SK-N-SH (cell line): ENCODE results near the gene ERMARD. TPM values are rescaled to one million over a fixed set of nuclear protein-coding genes. Genes with fewer than 3 reads are reported as not detected.

Source experiments
- CTCF ChIA-PET: fragments of 300-600, 350-600 bp; formaldehyde crosslinking; extraction: SDS; loops from one replicate; lab custom pipeline; 2021; lab: Yijun Ruan, JAX
- POLR2A ChIA-PET: fragments of 350-600 bp; sonication (Branson Sonifier 250); formaldehyde crosslinking; extraction: SDS; loops from one replicate; lab custom pipeline; 2020; ENCODE audit warnings: antibody characterized with exemption, inconsistent platforms; lab: Yijun Ruan, JAX
- DNase-seq: peaks from one replicate; pipeline ENCODE4 v3.0.0; 2012
- H2AFZ ChIP-seq: fragments of 200-600 bp; sonication (generic); 2 replicates; pipeline ENCODE4 v1.8.1; 2016; ENCODE audit warnings: antibody characterized with exemption, mild to moderate bottlenecking, low read depth
- H3F3A ChIP-seq: fragments of 200-600 bp; sonication (generic); replicated peaks from 2 replicates; pipeline ENCODE3; 2016; ENCODE audit warnings: antibody characterized with exemption, mild to moderate bottlenecking; ENCODE audit not compliant: insufficient read depth
- H3K27ac ChIP-seq, 2 experiments: fragments of 200-500 bp in 1 of 2; fragments of 200-600 bp in 1 of 2; sonication (Bioruptor generic) in 1 of 2; sonication (generic), shearing (Covaris generic) in 1 of 2; 2 replicates each; pipeline versions ENCODE4 v1.5.1 to v1.6.1; 2014 to 2016; ENCODE audit warnings: low read depth in 2 of 2, inconsistent platforms in 1 of 2, low read length in 1 of 2, mild to moderate bottlenecking in 1 of 2, mixed read lengths in 1 of 2
- H3K27me3 ChIP-seq: fragments of 200-600 bp; sonication (generic), shearing (Covaris generic); 2 replicates; pipeline ENCODE4 v1.6.1; 2016; ENCODE audit warnings: mixed run types; ENCODE audit not compliant: insufficient read depth
- H3K36me3 ChIP-seq, 2 experiments: fragments of 200-500 bp in 1 of 2; fragments of 200-600 bp in 1 of 2; sonication (Bioruptor generic) in 1 of 2; sonication (generic) in 1 of 2; replicated peaks in 1 of 2; 2 replicates each; pipeline versions ENCODE3 to v1.5.1; 2014 to 2016; ENCODE audit warnings: low read length in 1 of 2, mild to moderate bottlenecking in 1 of 2; ENCODE audit not compliant: insufficient read depth in 2 of 2, control insufficient read depth in 1 of 2
- H3K4me1 ChIP-seq, 2 experiments: fragments of 200-500 bp in 1 of 2; fragments of 200-600 bp in 1 of 2; sonication (Bioruptor generic) in 1 of 2; sonication (generic), shearing (Covaris generic) in 1 of 2; 2 replicates each; pipeline versions ENCODE4 v1.5.1 to v1.6.1; 2014 to 2016; ENCODE audit warnings: low read depth in 1 of 2, low read length in 1 of 2, mixed run types in 1 of 2; ENCODE audit not compliant: insufficient read depth in 2 of 2, control insufficient read depth in 1 of 2
- H3K4me2 ChIP-seq: fragments of 200-600 bp; sonication (generic), shearing (Covaris generic); 2 replicates; pipeline ENCODE4 v1.6.1; 2017; ENCODE audit warnings: mixed run types
- H3K4me3 ChIP-seq, 2 experiments: fragments of 200-500 bp in 1 of 2; fragments of 200-600 bp in 1 of 2; sonication (Bioruptor generic) in 1 of 2; sonication (generic), shearing (Covaris generic) in 1 of 2; 2 replicates each; pipeline versions ENCODE4 v1.5.1 to v1.8.1; 2014 to 2016; ENCODE audit warnings: low read depth in 2 of 2, inconsistent platforms in 1 of 2, low read length in 1 of 2, mild to moderate bottlenecking in 1 of 2, mixed read lengths in 1 of 2, moderate library complexity in 1 of 2
- H3K79me2 ChIP-seq: fragments of 200-600 bp; sonication (generic); 2 replicates; pipeline ENCODE4 v1.8.1; 2017; ENCODE audit warnings: mild to moderate bottlenecking; ENCODE audit not compliant: insufficient read depth
- H3K9ac ChIP-seq: fragments of 200-600 bp; sonication (generic); 2 replicates; pipeline ENCODE4 v1.6.1; 2017; ENCODE audit warnings: mixed run types
- H3K9me2 ChIP-seq: fragments of 200-600 bp; sonication (generic); 2 replicates; pipeline ENCODE4 v1.6.1; 2017; ENCODE audit warnings: mixed run types
- H3K9me3 ChIP-seq: fragments of 200-600 bp; sonication (generic); 2 replicates; pipeline ENCODE4 v1.6.1; 2017; ENCODE audit warnings: mixed run types, mild to moderate bottlenecking, moderate library complexity
- H4K20me1 ChIP-seq: fragments of 200-600 bp; sonication (generic); 2 replicates; pipeline ENCODE4 v1.6.1; 2017; ENCODE audit warnings: mild to moderate bottlenecking, mixed run types; ENCODE audit not compliant: insufficient read depth
- CTCF ChIP-seq: fragments of 200-600 bp; sonication (generic); IDR thresholded peaks from 2 replicates; pipeline ENCODE4 v1.6.1; 2017; ENCODE audit warnings: antibody characterized with exemption, mild to moderate bottlenecking, moderate library complexity
- ELF1 ChIP-seq: IDR thresholded peaks from 2 replicates; pipeline ENCODE4 v1.4.0; 2012
- FOXJ3 ChIP-seq: sonication (generic); formaldehyde crosslinking; IDR thresholded peaks from 2 replicates; pipeline ENCODE4 v1.5.1; 2020; ENCODE audit warnings: mild to moderate bottlenecking, missing genetic modification reagents
- JUND ChIP-seq: IDR thresholded peaks from 2 replicates; pipeline ENCODE4 v1.4.0; 2012
- MEF2A ChIP-seq: IDR thresholded peaks from 2 replicates; pipeline ENCODE4 v1.4.0; 2012; ENCODE audit warnings: low read depth, borderline replicate concordance
- MXI1 ChIP-seq: IDR thresholded peaks from 2 replicates; pipeline ENCODE4 v1.6.1; 2012; ENCODE audit warnings: mild to moderate bottlenecking, low read depth, low read length, improper control_type of control experiment
- NFIC ChIP-seq: IDR thresholded peaks from 2 replicates; pipeline ENCODE4 v1.4.0; 2012; ENCODE audit warnings: borderline replicate concordance
- NRF1 ChIP-seq: IDR thresholded peaks from 2 replicates; pipeline ENCODE4 v1.6.1; 2012; ENCODE audit warnings: low read depth, mild to moderate bottlenecking, low read length
- RAD21 ChIP-seq: IDR thresholded peaks from 2 replicates; pipeline ENCODE4 v1.6.1; 2012; ENCODE audit warnings: mild to moderate bottlenecking, low read length
- RCOR1 ChIP-seq: fragments of 150-350 bp; IDR thresholded peaks from 2 replicates; pipeline ENCODE4 v1.6.1; 2017; ENCODE audit warnings: antibody characterized with exemption, low read length
- RXRA ChIP-seq: IDR thresholded peaks from 2 replicates; pipeline ENCODE4 v1.4.0; 2012; ENCODE audit warnings: low read depth, mild to moderate bottlenecking, borderline replicate concordance
- SIN3A ChIP-seq: IDR thresholded peaks from 2 replicates; pipeline ENCODE4 v1.6.1; 2012; ENCODE audit warnings: low read depth, mild to moderate bottlenecking, low read length, moderate library complexity, borderline replicate concordance
- TAF1 ChIP-seq: IDR thresholded peaks from 2 replicates; pipeline ENCODE4 v1.6.1; 2012; ENCODE audit warnings: low read depth, mild to moderate bottlenecking, low read length, moderate library complexity, borderline replicate concordance
- TEAD4 ChIP-seq: IDR thresholded peaks from 2 replicates; pipeline ENCODE4 v1.4.0; 2012; ENCODE audit warnings: mild to moderate bottlenecking, borderline replicate concordance; ENCODE audit not compliant: insufficient read depth
- USF2 ChIP-seq: fragments of 150-350 bp; IDR thresholded peaks from 2 replicates; pipeline ENCODE4 v1.6.1; 2017; ENCODE audit warnings: antibody characterized with exemption, low read length, low read depth, borderline replicate concordance
- YY1 ChIP-seq: IDR thresholded peaks from 2 replicates; pipeline ENCODE4 v1.4.0; 2012; ENCODE audit warnings: low read depth, mild to moderate bottlenecking
- WGBS: methylation state at CpG from one replicate; pipeline ENCODE4 v1.1.6; 2017; ENCODE audit warnings: low lambda C conversion rate; 5-methylcytosine and 5-hydroxymethylcytosine counted together
- polyA plus RNA-seq, 3 experiments: library from polyadenylated mRNA; depleted of rRNA; stranded (reverse); fragments of >200 nt; gene quantifications; 2 replicates each; pipeline ENCODE4 v1.2.3, GENCODE V29; 2012
- TF ChIP-seq, protein P1 (sequence below): IDR thresholded peaks from 2 replicates; pipeline ENCODE4 v1.4.0; 2012; ENCODE audit warnings: low read depth, borderline replicate concordance
- TF ChIP-seq, protein P2 (sequence below): IDR thresholded peaks from 2 replicates; pipeline ENCODE4 v1.6.1; 2012; ENCODE audit warnings: mild to moderate bottlenecking, low read depth, low read length, moderate library complexity
- TF ChIP-seq, protein P3 (sequence below): IDR thresholded peaks from 2 replicates; pipeline ENCODE4 v1.4.0; 2012; ENCODE audit warnings: low read depth, borderline replicate concordance
- TF ChIP-seq, protein P4 (sequence below): fragments of 150-350 bp; IDR thresholded peaks from 2 replicates; pipeline ENCODE4 v1.6.1; 2016; ENCODE audit warnings: mild to moderate bottlenecking, low read depth, low read length

Gene ERMARD
- polyA plus RNA-seq (2012; rRNA removed): 43.2 and 51.3 TPM in 2 replicates
- 19.0 and 23.5 TPM in 2 replicates for polyA plus RNA-seq (2012; cell fraction: cytosol; rRNA removed)
- 241 and 346 TPM in 2 replicates for polyA plus RNA-seq (2012; cell fraction: nucleus; rRNA removed)

- H3K27me3 ChIP-seq: no peaks in the 10 kb centered on the region
- peak; percentile 96 for DNase-seq
- peak within 1 kb of the TSS; percentile 75 to 95 for H3K4me3 ChIP-seq
- H3K79me2 ChIP-seq: peaks cover 45% of the 10 kb centered on the region
- under 1% methylated on average over 56 of the region's 90 CpGs for WGBS
- peaks cover 7 to 14% of the 10 kb centered on the region in 2 experiments; a peak in 3 of 4 replicates for H3K4me1 ChIP-seq
- peak within 1 kb of the TSS; percentile 89 for H2AFZ ChIP-seq
- peaks cover 14 to 16% of the 10 kb centered on the region in 2 experiments for H3K36me3 ChIP-seq
- no peaks in the 10 kb centered on the region for H3F3A ChIP-seq
- H3K9me2 ChIP-seq: no peaks in the 10 kb centered on the region
- H3K4me2 ChIP-seq: peak within 1 kb of the TSS; percentile 92
- no peaks in the 10 kb centered on the region for H4K20me1 ChIP-seq
- H3K9ac ChIP-seq: peak within 1 kb of the TSS; percentile 93
- H3K9me3 ChIP-seq: 0 out of 2 replicates have a peak, but pooled peaks cover 2% of the 10 kb centered on the region
- ChIA-PET POLR2A (interaction anchor here (0.6 to 1.2 kb wide), 7 partner anchors 10 to 803 kb away, joined by 3 to 7 read pairs (median 4); partner anchors contain the start of genes C6orf120, FAM120B, TBP and WDR27), CTCF (interaction anchor here (0.8 to 1.9 kb wide), 4 partner anchors 10 to 38 kb away, joined by 3 to 6 read pairs (median 5); no protein-coding TSS in a partner anchor)
- peak within 1 kb of the TSS; percentile 87 to 95 for H3K27ac ChIP-seq
- TF ChIP-seq YY1 (peak; percentile 79), ELF1 (peak; percentile 94), RCOR1 (peak; percentile 28; the same call in 1 of the 2 replicates), RAD21 (no peak), TAF1 (peak; percentile 92), SIN3A (0 out of 2 replicates have a peak, but pooled peaks have one; percentile 76), FOXJ3 (CRISPR knock-in tag) (no peak), MXI1 (peak; percentile 67; the same call in 1 of the 2 replicates), TEAD4 (no peak), USF2 (no peak), RXRA (no peak), NRF1 (peak; percentile 54), CTCF (0 out of 2 replicates have a peak, but pooled peaks have one; percentile 6), JUND (no peak), MEF2A (no peak), NFIC (no peak)
- TF ChIP-seq, protein P1, sequence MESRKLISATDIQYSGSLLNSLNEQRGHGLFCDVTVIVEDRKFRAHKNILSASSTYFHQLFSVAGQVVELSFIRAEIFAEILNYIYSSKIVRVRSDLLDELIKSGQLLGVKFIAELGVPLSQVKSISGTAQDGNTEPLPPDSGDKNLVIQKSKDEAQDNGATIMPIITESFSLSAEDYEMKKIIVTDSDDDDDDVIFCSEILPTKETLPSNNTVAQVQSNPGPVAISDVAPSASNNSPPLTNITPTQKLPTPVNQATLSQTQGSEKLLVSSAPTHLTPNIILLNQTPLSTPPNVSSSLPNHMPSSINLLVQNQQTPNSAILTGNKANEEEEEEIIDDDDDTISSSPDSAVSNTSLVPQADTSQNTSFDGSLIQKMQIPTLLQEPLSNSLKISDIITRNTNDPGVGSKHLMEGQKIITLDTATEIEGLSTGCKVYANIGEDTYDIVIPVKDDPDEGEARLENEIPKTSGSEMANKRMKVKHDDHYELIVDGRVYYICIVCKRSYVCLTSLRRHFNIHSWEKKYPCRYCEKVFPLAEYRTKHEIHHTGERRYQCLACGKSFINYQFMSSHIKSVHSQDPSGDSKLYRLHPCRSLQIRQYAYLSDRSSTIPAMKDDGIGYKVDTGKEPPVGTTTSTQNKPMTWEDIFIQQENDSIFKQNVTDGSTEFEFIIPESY: peak; percentile 82; the same call in 1 of the 2 replicates
- TF ChIP-seq, protein P2, sequence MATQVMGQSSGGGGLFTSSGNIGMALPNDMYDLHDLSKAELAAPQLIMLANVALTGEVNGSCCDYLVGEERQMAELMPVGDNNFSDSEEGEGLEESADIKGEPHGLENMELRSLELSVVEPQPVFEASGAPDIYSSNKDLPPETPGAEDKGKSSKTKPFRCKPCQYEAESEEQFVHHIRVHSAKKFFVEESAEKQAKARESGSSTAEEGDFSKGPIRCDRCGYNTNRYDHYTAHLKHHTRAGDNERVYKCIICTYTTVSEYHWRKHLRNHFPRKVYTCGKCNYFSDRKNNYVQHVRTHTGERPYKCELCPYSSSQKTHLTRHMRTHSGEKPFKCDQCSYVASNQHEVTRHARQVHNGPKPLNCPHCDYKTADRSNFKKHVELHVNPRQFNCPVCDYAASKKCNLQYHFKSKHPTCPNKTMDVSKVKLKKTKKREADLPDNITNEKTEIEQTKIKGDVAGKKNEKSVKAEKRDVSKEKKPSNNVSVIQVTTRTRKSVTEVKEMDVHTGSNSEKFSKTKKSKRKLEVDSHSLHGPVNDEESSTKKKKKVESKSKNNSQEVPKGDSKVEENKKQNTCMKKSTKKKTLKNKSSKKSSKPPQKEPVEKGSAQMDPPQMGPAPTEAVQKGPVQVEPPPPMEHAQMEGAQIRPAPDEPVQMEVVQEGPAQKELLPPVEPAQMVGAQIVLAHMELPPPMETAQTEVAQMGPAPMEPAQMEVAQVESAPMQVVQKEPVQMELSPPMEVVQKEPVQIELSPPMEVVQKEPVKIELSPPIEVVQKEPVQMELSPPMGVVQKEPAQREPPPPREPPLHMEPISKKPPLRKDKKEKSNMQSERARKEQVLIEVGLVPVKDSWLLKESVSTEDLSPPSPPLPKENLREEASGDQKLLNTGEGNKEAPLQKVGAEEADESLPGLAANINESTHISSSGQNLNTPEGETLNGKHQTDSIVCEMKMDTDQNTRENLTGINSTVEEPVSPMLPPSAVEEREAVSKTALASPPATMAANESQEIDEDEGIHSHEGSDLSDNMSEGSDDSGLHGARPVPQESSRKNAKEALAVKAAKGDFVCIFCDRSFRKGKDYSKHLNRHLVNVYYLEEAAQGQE: no peak
- TF ChIP-seq, protein P3, sequence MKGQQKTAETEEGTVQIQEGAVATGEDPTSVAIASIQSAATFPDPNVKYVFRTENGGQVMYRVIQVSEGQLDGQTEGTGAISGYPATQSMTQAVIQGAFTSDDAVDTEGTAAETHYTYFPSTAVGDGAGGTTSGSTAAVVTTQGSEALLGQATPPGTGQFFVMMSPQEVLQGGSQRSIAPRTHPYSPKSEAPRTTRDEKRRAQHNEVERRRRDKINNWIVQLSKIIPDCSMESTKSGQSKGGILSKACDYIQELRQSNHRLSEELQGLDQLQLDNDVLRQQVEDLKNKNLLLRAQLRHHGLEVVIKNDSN: no peak
- TF ChIP-seq, protein P4, sequence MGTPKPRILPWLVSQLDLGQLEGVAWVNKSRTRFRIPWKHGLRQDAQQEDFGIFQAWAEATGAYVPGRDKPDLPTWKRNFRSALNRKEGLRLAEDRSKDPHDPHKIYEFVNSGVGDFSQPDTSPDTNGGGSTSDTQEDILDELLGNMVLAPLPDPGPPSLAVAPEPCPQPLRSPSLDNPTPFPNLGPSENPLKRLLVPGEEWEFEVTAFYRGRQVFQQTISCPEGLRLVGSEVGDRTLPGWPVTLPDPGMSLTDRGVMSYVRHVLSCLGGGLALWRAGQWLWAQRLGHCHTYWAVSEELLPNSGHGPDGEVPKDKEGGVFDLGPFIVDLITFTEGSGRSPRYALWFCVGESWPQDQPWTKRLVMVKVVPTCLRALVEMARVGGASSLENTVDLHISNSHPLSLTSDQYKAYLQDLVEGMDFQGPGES: no peak
These were observed at the start of gene ERMARD, which contains the start of gene DYNLT2 for GRCh38 chr6:169751242-169752073. Gene ERMARD, plus strand, starts transcription at chr6:169751622. Its CDS starts 36 bp downstream, at chr6:169751658. Gene DYNLT2, minus strand, starts transcription at chr6:169751572. Its CDS starts 114 bp downstream, at chr6:169751458.
